Pons (tissue), 1 donor: ENCODE measurements around the gene PPP2R5C.

Experiments used
- DNase-seq: peaks from one replicate; pipeline ENCODE4 v3.0.0-alpha.2; 2016; ENCODE audit warnings: low spot score

The PPP2R5C gene

GRCh38 chr14:101887219-101887618 is 125.7 kb downstream of the PPP2R5C start:
- DNase-seq = no peak

DNA sequence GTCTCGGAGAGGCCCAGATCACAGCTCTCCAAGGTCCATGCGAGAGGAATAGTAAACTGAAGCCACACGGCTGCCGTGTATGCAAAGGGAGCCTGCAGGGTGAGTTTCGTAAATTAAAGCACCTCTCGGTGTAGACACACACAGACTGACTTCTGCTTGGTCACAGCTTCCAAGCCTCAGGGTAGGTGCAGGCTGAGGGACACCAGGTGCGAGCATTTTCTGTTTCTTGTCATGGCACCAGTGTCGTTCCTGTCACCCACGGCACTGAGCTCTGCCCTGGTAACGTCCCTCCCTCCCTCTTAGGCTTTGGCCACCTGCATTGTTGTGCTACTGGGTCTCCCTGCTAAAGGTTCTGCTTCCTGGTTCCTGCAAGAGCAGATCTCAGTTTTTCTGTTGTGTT is 126.7 kb downstream of the PPP2R5C start:
- no peak for DNase-seq

DNA sequence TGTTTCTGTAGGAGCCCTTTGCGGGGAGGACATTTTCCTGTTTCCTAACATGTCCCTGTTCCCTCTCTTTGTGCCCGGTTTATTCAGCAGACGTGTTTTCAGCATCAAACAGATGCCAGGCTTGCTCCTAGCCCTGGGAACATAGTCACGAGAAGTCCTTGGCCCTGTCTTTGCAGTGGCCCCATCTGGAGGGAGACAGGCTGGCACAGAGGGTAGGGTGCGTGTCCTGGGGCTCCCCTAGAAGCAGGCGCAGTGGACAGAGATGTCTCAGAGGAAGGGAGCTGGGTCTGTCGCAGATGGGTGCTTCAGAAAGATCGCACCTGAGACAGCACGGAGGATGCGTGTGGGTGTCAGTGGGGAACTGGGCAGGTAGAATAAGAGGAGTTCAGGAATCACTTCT is 127.9 kb downstream of the PPP2R5C start:
- DNase-seq = no peak

DNA sequence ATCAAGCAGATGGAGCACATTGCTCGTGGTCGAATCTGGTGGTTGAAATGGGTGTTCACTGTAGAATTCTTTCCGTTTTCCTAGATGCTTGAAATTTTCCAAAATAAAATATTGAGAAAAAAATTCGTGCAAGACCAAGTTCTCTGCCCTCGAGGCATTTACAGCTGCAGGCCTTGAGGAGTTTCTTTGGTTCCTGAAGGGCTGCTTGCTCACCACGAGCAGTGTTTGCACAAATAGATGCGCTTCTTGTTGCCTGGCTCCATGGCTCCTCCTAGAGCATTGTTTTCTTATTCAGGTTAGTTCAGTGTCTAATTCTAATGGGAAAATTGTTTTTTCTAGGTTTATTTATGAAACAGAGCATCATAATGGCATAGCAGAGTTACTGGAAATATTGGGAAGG is 128.4 kb downstream of the PPP2R5C start:
- peak; percentile 49 for DNase-seq

- DNase-seq = no peak
Measured at GRCh38 chr14:101891471-101891870, 130.0 kb downstream of the PPP2R5C start.

- DNase-seq = no peak
Measured at GRCh38 chr14:101893759-101894158, 132.2 kb downstream of the PPP2R5C start.

DNA sequence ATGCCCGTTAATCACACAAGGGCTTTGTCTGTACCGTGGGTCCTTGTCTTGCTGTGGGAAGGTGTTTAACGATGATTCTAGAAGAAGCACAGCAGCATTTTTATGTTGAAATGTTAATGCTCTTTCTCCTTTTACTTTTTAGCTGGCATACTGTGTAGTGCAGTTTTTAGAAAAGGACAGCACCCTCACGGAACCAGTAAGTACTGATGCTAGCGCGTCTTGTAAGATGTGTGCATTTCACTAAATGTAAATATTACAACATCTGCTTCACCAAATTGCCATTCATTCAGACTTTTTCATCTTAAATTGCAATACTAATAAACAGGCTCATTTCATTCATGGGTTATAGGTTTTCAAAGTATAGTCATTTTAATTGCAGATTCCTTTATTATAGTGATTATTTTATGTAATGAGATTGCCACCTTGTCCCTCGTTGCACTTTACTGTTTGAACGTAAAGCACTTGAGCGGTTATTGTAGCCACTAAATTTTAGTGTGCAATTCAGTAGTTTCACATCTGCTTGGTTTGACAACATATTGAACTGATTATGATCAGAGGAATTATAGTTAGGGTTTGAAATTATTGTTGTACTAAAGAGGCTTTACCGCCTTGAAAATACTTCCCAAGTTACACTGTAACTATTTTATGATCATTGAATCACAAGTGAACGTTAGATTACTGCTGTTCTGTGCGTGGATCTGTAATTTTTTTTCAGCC is 133.0 kb downstream of the PPP2R5C start:
- DNase-seq = no peak

GRCh38 chr14:101895256-101895655 is 133.7 kb downstream of the PPP2R5C start:
- no peak for DNase-seq

DNA sequence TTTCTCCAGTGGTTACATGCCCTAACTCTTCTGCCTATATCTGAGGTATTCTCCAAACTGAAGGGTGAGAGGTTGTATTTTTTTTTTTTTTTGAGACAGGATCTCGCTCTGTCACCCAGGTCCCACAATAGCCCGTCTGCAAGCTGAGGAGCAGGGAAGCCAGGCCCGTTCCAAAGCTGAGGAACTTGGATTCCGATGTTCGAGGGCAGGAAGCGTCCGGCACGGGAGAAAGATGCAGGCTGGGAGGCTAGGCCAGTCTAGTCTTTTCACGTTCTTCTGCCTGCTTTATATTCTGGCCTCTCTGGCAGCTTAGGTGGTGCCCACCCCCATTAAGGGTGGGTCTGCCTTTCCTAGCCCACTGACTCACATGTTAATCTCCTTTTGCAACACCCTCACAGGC is 135.8 kb downstream of the PPP2R5C start:
- no peak for DNase-seq

DNA sequence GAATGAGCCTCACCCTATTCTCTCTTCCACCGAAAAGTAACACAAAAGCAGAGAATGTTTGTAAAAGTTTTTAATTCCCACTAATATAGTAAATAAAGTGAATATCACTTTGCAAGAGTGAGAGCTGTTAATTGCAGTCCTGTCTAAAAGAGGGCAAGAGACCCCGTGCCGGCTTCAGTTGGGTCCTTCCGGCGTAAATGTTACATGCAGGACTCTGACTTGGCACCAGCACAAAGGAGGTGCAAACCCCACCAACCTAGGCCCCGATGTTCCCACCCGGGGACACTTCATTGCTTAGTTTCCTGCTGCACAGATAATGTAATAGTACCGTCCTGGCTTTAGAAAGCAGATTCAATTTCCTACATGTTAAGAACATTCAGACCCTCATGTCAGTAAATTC is 136.9 kb downstream of the PPP2R5C start:
- DNase-seq = no peak

- no peak for DNase-seq
Measured at GRCh38 chr14:101899263-101899662, 137.8 kb downstream of the PPP2R5C start.

DNA sequence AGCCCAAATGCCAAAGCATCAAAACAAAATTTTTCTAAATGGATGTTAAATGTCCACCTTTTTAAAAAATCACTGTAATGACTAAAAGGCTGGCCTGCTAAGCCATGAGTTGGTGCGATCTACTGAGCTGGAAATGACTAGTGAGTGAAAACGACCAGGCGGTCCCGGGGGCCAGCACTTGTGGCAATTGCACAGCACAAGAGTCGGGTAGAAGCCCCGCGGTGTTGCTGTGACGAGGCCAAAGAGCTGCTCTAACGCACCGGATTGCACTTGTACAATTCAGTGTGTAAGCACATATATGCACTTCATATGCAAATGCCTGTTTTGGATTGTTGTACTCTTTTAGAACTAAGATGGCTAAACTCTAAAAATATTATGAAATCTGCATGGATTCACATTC is 138.7 kb downstream of the PPP2R5C start:
- DNase-seq = no peak

- peak; percentile 63 for DNase-seq
Measured at GRCh38 chr14:101903111-101903561, 141.6 kb downstream of the PPP2R5C start.

- DNase-seq = no peak
Measured at GRCh38 chr14:101905614-101906013, 144.1 kb downstream of the PPP2R5C start.

GRCh38 chr14:101906645-101907044 is 145.1 kb downstream of the PPP2R5C start:
- no peak for DNase-seq

DNA sequence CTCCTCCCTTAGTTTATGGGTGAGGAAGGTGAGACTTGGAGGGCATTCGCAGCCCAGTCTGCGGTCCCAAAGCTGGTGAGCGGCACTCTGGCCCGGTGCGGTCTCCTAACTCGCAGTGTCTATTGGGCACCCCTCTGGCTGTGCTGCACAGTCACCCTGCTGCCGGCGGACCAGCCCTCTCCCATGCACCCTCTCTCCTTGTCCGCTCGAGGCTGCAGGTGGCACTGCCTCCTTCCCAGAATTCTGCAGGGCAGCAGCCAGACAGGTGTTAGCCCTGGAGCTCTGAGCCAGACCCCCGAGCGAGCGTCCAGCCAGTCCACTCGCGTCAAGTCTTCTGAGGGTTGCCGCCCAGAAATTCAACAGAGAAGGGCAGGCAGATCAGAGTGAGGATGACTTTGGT is 146.1 kb downstream of the PPP2R5C start:
- no peak for DNase-seq

- DNase-seq = no peak
Measured at GRCh38 chr14:101908795-101909194, 147.3 kb downstream of the PPP2R5C start.

GRCh38 chr14:101909371-101910096 is 148.0 kb downstream of the PPP2R5C start:
- no peak for DNase-seq

- DNase-seq = no peak
Measured at GRCh38 chr14:101912841-101913240, 151.3 kb downstream of the PPP2R5C start.

- no peak for DNase-seq
Measured at GRCh38 chr14:101914083-101914482, 152.6 kb downstream of the PPP2R5C start.

DNA sequence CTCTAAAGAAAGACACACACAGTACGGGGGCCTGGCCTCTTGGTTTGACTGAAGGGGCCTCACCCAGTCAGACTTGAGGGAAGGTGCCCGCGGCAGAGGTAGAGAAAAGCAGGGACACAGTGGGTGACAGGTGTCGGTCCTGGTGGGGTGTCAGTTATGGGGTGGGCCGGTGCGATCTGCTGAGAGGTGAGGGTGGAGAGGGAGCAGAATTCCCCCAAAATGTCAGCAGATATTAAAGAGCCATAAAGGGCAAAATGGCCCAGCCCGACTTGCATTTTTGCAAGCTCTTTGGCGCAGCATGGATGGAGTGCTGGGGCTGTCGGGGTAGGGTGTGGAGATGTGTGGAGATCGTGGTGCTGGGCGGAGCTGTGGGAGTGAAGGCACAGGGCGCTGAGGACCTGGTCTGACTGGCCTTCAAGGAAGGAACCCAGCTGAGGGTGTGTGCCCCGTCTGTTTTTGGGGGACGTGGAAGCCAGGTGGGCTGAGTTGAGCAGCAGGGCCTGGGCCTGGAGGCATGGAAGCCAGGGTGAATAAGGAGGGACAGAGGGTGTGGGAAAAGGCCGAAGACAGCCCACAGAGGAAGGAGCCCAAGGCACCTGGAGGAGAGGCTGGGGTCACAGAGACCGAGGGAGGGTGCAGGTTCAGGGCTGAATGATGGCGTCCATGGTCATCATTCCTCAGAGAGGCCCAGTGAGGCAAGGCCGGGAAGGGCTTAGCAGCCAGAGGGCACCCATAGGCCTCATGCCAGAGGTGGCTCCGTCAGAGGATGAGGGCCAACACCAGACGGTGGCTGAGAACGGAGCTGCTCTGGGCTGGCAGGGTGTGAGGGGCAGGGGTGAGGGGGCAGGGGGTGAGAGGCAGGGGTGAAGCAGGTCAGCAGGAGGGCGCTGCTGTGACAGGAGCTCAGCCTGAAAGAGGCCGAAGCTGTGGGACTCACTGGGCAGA is 154.6 kb downstream of the PPP2R5C start:
- DNase-seq = no peak

- DNase-seq = no peak
Measured at GRCh38 chr14:101916816-101917412, 155.4 kb downstream of the PPP2R5C start.
